Measurements from ENCODE around the gene HIPK4. TPM values are rescaled to one million over a fixed set of nuclear protein-coding genes. Genes with fewer than 3 reads are reported as not detected.
A peak's percentile ranks its signal among the peaks of the same experiment; 100 is the strongest.

The HIPK4 gene
- total and polyA plus RNA-seq, 9 of the 15 experiments (the other 6 are each of a cell fraction or from before 2014, with no cell fraction given) = 0.06 to 0.09 TPM; not detected in 7

- no peak for TF ChIP-seq SRSF3 (IDR thresholded peaks at IDR 0.05; ENCODE audit: insufficient read depth, low read length)
- no peak for TF ChIP-seq RBM17 (IDR thresholded peaks at IDR 0.05; ENCODE audit: borderline replicate concordance, low read depth, low read length)
- no peak for TF ChIP-seq PBX2 (CRISPR knock-in tag; IDR thresholded peaks at IDR 0.05; ENCODE audit: low read depth)
- TF ChIP-seq PBX2 (tag; conservative IDR thresholded peaks at IDR 0.05; ENCODE audit: low read depth) = no peak
- peak; percentile 9 for TF ChIP-seq NEUROD1 (IDR thresholded peaks at IDR 0.05; ENCODE audit: borderline replicate concordance, low read depth, low read length, partially characterized antibody)
- peak; percentile 59 for TF ChIP-seq ZFX (CRISPR knock-in tag; IDR thresholded peaks at IDR 0.05)
- no peak for TF ChIP-seq ZNF3 (CRISPR knock-in tag; IDR thresholded peaks at IDR 0.05)
- TF ChIP-seq BHLHE40 (IDR thresholded peaks at IDR 0.05; ENCODE audit: low read length) = 0 out of 2 replicates have a peak, but pooled peaks have one; percentile 23
- TF ChIP-seq MIER1 (IDR thresholded peaks at IDR 0.05; ENCODE audit: low read depth) = no peak
- TF ChIP-seq E2F6 (IDR thresholded peaks at IDR 0.05; ENCODE audit: borderline replicate concordance in 1 of 2, extremely low read depth in 1 of 2, insufficient read depth in 1 of 2, insufficient read length in 1 of 2, low read depth in 1 of 2, low read length in 1 of 2, poor library complexity in 1 of 2, severe bottlenecking in 1 of 2) = peak; percentile 73 to 75
- no peak for TF ChIP-seq THAP12 (CRISPR knock-in tag; IDR thresholded peaks at IDR 0.05)
- no peak for TF ChIP-seq NR2F6 (CRISPR knock-in tag; IDR thresholded peaks at IDR 0.05)
- no peak for TF ChIP-seq PATZ1 (CRISPR knock-in tag; IDR thresholded peaks at IDR 0.05; ENCODE audit: borderline replicate concordance)
- no peak for TF ChIP-seq ZNF408 (CRISPR knock-in tag; IDR thresholded peaks at IDR 0.05; ENCODE audit: low read depth)
- TF ChIP-seq MNT (conservative IDR thresholded peaks at IDR 0.05) = no peak; a peak in 2 of 4 replicates
- TF ChIP-seq IFI16 (CRISPR knock-in tag; IDR thresholded peaks at IDR 0.05) = no peak
- no peak for TF ChIP-seq MCM3 (IDR thresholded peaks at IDR 0.05)
Observed at GRCh38 chr19:40398417-40399131, 8.6 kb upstream of the HIPK4 start (continued).

Measured in K562 (cell line).